GM18873 (cell line): ENCODE data around the gene CRYBG2.

ENCODE experiments used
- ATAC-seq: cut with Tn5 transposase; IDR thresholded peaks from one replicate; pipeline ENCODE4 v1.9.1; 2021; ENCODE audit warnings: mild to moderate bottlenecking, moderate library complexity, moderate number of reproducible peaks; ENCODE audit not compliant: unreplicated experiment, low FRiP score

Gene CRYBG2

GRCh38 chr1:26283871-26284596 is 69.9 kb downstream of the CRYBG2 start:
- no peak for ATAC-seq

- no peak for ATAC-seq
These were observed 70.6 kb downstream of the CRYBG2 start for GRCh38 chr1:26283279-26283853.

DNA sequence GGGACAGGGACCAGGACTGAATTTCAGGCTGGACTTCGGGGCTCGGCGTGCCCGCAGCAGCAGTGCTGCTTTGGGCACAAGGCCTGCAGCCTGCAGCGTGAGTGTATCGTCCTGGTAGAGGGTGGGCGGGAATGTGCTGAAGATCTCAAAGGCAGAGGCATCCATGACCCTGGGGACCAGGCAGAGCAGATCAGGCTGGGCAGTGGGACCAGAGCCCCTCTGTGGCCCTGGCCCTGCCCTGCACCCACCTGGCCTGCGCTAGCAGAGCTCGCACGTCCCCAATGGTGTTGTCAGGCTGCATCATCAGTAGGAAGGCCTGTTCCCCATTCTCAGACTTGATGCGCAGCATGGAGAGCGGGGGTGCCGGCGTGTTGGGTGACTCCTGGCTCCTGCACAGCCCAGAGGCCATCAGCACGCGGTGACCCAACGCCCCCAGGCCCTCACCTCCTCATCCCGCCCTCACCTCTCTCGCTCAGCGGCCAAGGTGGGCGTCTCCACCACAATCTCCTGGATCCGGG is 71.5 kb downstream of the CRYBG2 start:
- ATAC-seq, result no peak

DNA sequence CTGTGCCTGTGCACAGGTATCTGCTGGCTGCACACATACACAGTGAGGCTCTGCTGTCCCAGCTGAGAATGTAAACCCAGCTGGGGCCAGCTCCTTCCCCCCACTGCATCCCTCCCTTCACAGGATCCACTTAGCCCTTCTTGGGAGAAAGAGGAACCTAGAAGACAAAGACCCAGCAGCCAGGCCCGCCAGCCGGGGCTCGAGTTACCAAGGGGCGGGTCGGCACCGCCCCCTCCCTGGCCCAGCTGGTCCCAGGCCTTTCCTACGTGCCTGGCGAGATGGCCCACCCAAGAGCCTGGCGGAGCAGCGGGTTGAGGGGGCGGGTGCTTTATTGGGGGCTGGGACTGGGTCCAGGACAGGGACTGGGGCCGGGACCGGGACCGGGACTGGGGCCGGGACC is 72.0 kb downstream of the CRYBG2 start:
- ATAC-seq, result no peak

DNA sequence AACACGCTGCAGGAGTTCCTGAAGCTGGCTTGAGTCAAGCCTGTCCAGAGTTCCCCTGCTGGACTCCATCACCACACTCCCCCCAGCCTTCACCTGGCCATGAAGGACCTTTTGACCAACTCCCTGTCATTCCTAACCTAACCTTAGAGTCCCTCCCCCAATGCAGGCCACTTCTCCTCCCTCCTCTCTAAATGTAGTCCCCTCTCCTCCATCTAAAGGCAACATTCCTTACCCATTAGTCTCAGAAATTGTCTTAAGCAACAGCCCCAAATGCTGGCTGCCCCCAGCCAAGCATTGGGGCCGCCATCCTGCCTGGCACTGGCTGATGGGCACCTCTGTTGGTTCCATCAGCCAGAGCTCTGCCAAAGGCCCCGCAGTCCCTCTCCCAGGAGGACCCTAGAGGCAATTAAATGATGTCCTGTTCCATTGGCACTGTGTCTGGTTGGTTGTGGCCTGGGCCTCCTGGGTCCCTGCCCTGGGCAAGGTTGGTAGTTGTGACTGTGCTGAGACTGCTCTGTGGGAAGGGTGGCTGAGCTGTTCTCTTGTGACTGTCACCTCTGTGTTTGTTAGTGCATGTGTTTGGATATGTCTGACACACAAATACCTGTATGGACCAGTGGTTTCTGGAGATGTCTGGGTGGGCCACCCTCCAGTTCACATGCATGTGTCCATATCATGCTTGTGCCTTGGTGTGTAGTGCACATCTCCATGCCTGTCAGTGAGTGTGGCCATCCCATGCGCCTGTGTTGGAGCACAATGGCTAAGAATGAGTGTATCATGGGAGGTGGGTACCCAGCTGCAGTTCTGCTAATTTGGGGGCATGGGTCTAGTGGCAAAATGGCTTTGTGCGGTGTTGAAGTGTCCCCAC is 72.6 kb downstream of the CRYBG2 start:
- no peak for ATAC-seq

DNA sequence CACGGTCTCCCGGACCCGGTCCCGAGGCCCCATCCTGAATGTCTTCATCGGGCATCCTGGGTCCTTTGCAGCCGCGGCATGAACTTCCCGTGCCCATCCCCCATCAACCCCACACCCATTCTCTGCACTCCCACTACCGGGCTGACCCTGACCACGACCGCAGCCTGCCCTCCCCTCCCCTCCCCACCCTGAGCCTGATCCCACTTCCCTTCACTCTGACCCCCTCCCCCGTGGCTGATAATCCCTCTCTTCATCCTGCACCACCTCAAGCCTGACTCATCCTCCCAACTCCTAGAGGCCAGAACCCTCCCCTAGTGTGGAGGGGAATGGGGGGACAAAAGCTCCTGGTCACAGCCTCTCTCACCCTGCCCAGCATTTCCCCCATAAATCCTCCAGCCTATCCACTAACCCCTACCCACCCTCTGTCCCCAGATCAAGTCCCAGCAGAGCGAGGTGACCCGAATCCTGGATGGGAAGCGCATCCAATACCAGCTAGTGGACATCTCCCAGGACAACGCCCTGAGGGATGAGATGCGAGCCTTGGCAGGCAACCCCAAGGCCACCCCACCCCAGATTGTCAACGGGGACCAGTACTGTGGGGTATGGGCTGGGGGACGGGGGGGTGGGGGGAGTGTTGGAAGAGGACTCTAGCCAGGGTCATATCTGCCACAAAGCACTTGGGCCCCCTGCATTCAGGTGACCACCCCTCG is 73.4 kb downstream of the CRYBG2 start:
- no peak for ATAC-seq

DNA sequence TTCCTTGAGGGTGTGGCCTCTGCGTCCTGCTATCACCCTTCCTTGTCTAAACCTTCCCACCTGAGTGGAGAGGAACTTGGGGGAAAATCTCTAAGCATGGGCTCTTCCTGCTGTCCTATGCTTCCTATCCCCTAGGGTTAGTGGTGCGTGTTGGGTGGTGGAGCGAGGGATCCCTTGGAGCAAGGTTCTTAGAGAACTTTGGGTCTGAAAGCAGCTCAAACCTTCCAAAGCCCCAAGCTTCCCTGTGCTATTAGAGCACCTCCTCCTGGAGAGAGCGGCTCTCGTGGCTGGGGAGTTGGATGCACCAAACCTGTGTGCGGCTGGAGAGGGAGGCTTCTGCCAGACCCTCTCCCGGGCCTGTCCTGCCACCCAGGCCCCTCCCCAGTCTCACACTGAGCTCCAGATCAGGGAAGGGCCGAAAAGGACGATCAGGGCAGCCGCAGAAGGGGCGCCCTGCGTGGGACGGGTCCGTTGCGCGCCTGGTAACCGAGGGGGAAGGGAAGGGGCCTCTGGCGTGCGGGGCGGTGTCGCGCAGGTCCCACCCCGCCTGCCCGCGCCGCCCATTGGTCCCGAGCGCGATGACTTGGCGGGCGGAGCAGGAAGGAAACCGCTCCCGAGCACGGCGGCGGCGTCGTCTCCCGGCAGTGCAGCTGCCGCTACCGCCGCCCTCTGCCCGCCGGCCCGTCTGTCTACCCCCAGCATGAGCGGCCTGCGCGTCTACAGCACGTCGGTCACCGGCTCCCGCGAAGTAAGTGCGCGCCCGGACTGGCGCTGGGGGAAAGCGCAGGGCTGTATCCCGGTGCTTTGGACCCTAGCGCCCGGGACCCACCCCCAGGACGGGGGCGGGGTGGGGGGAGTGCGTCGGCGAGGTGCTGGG is 74.2 kb downstream of the CRYBG2 start, which contains the start of gene SH3BGRL3:
Gene SH3BGRL3, plus strand, starts transcription at position 631 of the 877 bp plus-strand sequence. Its CDS starts 70 bp downstream, at position 701.
- ATAC-seq, result no peak

DNA sequence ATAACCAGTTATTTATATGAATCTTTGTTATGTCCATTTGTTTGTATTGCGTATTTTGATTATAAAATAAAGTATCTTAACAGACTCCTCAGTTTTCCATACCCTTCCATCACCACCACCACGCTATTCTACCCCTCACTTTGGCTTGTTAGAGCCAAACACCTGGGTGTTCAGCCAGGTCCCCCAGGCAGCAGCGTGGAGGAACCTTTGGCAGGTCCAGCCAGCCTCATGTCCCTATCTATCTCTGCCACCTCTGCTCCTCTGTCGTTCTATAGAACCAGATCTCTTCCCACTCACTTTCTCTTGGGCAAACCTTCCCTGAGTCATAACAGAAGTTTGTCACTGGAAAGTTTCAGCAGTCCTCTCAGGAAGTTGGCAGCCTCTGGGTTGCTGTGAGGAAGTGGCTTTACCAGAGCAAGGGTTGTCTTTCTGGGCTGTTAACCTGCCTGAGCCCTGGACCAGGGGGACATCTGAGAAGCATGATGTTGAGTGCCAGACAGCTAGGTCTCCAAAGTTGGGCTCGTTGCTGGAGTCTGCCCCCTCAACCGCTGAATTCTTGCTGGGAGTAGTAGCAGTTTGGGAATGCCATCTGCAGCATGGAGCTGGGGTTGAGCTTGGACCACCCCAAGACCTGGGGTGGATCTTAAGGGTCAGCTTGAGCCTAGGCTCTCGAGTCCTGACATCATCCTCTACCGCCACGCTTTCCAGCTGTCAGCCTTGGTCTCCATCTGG is 75.0 kb downstream of the CRYBG2 start:
- ATAC-seq, result no peak

DNA sequence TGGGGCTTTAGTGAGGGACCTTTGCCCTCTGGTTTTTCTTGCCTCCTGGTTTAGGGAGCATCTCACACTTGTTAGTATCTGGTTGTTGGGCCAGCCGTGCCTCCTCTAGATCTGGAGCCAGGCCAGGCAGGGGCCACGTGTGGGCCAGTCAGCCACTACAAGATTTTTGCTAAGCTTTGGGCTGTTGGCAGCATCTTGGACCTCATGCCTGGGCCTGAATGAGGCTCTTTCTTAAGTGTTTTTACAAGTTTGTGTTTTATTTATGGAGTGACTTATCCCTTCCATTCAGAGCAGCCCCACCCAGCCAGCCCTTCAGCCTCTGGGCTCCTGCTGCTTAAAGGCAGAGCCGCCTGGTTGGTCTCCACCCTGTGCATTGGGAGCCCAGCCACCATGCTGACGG is 75.6 kb downstream of the CRYBG2 start:
- no peak for ATAC-seq

GRCh38 chr1:26277719-26278118 is 76.2 kb downstream of the CRYBG2 start:
- no peak for ATAC-seq

DNA sequence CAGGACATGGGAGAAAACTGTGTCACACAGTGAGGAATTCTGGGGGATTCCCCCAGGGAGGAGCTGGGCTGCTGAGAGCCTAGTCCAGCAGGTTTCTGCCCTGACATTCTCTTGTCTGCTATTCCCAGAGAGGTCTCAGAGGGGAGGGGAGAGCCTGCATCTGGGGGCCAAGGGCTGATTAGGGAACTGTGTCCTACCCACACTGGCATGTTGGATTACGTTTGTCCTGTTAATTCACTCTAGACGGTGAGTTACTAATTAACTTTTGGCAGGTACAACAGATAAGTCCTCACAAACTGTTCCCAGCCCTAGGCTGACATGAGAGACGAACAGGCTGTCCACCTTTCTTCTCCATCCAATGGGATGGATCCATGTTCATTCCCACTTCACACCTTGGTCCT is 76.7 kb downstream of the CRYBG2 start:
- ATAC-seq, result no peak

DNA sequence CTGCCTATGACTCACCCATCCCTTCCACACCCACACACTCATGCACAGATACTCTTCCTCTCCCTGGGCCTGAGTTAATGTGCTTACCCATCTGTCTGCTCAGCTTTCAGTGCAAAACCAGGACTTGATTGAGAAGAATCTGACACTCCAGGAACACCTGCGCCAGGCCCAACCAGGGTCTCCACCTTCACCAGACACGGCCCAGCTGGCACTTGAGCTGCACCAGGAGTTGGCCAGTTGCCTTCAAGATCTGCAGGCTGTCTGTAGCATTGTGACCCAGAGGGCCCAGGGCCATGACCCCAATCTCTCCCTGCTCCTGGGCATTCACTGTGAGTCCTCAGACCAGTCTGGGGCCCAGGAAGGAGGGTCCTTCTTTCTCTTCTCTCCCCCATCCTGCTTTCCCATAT is 77.5 kb downstream of the CRYBG2 start:
- ATAC-seq, result no peak

DNA sequence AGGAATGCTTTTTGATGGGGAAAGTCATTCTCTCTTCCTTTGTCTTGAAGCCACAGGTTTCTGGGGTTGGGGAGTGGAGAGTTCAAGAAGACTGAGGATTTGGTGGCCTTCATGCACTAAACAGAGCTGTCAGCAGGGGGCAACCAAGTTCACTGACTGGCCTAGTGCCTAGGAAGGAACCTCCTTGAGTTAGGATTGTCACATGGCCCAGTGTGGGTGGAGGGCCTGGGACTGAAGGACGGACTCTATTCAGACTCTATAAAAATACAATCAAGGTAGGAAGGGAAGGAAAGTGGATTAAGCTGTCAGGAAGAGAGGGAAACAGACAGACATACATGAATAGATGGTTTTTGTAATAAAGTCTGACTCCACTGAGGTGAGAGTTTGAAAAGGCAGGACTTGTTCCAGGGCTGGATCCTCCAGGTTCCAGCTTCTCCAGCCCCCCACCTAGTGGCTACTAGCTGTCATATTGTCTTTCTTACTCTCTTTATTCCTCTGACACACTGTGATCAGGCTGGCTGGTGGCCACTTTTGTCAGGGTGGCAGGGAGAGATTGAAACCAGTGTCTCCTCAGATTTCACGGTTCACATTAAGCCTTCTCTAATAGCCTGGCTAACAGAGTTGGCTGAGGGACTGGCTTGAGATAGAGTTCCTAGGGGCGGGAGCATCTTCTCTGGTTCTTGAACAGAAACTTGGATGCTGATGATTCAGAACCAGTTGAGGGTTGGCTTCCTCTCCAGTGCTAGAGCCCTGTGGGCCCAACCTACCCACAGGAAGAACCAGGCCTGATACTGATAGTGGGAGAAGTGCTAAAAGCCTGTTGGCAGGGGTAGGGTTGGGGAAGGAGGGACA is 78.1 kb downstream of the CRYBG2 start:
- ATAC-seq, result no peak

GRCh38 chr1:26274801-26275425 is 79.0 kb downstream of the CRYBG2 start:
- ATAC-seq, result no peak
